ENCODE measurements around the gene CCNL1. TPM values are rescaled to one million over a fixed set of nuclear protein-coding genes. Genes with fewer than 3 reads are reported as not detected.

CCNL1 gene
- total RNA-seq, 1 donor from 2014 or later = 132 TPM

GRCh38 chr3:157125101-157125500 is 34.8 kb downstream of the CCNL1 start:
- no peak for TF ChIP-seq CTCF (IDR thresholded peaks at IDR 0.05; ENCODE audit: unreplicated experiment)
- no peak for DNase-seq (ENCODE audit: low spot score)
- no peak overlapping the region for H3K4me3 Mint-ChIP-seq (ENCODE audit: unreplicated experiment)
- no peak overlapping the region for H3K27ac Mint-ChIP-seq (ENCODE audit: unreplicated experiment)
- H3K9me3 Mint-ChIP-seq (ENCODE audit: unreplicated experiment) = no peaks in the 10 kb centered on the region
- H3K36me3 Mint-ChIP-seq (ENCODE audit: low read depth, unreplicated experiment) = no peaks in the 10 kb centered on the region
- peaks cover 21% of the 10 kb centered on the region for H3K4me1 Mint-ChIP-seq (ENCODE audit: unreplicated experiment)
- H3K27me3 Mint-ChIP-seq (ENCODE audit: unreplicated experiment) = peaks cover 6% of the 10 kb centered on the region

GRCh38 chr3:157123621-157124020 is 36.3 kb downstream of the CCNL1 start:
- H3K27me3 Mint-ChIP-seq (ENCODE audit: unreplicated experiment) = peaks cover 6% of the 10 kb centered on the region
- DNase-seq (ENCODE audit: low spot score) = no peak
- H3K9me3 Mint-ChIP-seq (ENCODE audit: unreplicated experiment) = no peaks in the 10 kb centered on the region
- H3K4me3 Mint-ChIP-seq (ENCODE audit: unreplicated experiment) = no peak overlapping the region
- H3K36me3 Mint-ChIP-seq (ENCODE audit: low read depth, unreplicated experiment) = no peaks in the 10 kb centered on the region
- no peak for TF ChIP-seq CTCF (IDR thresholded peaks at IDR 0.05; ENCODE audit: unreplicated experiment)
- peaks cover 6% of the 10 kb centered on the region for H3K4me1 Mint-ChIP-seq (ENCODE audit: unreplicated experiment)
- no peak overlapping the region for H3K27ac Mint-ChIP-seq (ENCODE audit: unreplicated experiment)

DNA sequence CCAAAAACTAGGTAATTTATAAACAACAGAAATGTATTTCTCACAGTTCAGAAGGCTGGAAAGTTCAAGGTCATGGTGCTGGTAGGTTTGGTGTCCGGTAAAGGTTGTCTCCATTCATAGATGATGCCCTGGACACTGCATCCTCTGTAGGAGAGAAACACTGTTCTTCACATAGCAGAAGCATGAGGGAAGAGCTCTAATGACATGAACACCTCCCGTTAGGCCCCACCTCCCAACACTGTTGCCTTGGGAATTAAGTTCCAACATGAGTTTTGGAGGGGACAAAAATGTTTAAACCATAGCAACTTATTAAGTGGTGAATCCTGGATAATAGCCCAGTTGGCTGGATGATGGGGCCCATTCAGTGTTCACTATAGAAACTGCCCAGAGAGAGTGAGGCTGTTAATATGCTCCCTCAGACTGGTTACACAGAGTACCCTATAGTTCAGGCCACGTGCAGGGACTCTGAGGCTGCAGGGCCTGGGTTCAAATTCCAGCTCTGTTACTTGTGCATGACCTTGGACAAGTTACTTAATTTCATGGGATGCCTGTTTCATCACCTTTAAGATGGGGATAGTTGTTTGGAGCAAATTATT is 37.0 kb downstream of the CCNL1 start:
- DNase-seq (ENCODE audit: low spot score) = no peak
- Mint-ChIP-seq H3K9me3 (ENCODE audit: unreplicated experiment) (no peaks in the 10 kb centered on the region), H3K4me1 (ENCODE audit: unreplicated experiment) (peaks cover 4% of the 10 kb centered on the region), H3K27ac (ENCODE audit: unreplicated experiment) (no peak overlapping the region), H3K27me3 (ENCODE audit: unreplicated experiment) (peaks cover 6% of the 10 kb centered on the region), H3K36me3 (ENCODE audit: low read depth, unreplicated experiment) (no peaks in the 10 kb centered on the region), H3K4me3 (ENCODE audit: unreplicated experiment) (no peak overlapping the region)
- no peak for TF ChIP-seq CTCF (IDR thresholded peaks at IDR 0.05; ENCODE audit: unreplicated experiment)

GRCh38 chr3:157122116-157122515 is 37.8 kb downstream of the CCNL1 start:
- DNase-seq (ENCODE audit: low spot score) = no peak
- Mint-ChIP-seq H3K4me1 (ENCODE audit: unreplicated experiment) (peaks cover 4% of the 10 kb centered on the region), H3K27ac (ENCODE audit: unreplicated experiment) (no peak overlapping the region), H3K4me3 (ENCODE audit: unreplicated experiment) (no peak overlapping the region), H3K36me3 (ENCODE audit: low read depth, unreplicated experiment) (no peaks in the 10 kb centered on the region), H3K9me3 (ENCODE audit: unreplicated experiment) (no peaks in the 10 kb centered on the region), H3K27me3 (ENCODE audit: unreplicated experiment) (peaks cover 6% of the 10 kb centered on the region)
- no peak for TF ChIP-seq CTCF (IDR thresholded peaks at IDR 0.05; ENCODE audit: unreplicated experiment)

DNA sequence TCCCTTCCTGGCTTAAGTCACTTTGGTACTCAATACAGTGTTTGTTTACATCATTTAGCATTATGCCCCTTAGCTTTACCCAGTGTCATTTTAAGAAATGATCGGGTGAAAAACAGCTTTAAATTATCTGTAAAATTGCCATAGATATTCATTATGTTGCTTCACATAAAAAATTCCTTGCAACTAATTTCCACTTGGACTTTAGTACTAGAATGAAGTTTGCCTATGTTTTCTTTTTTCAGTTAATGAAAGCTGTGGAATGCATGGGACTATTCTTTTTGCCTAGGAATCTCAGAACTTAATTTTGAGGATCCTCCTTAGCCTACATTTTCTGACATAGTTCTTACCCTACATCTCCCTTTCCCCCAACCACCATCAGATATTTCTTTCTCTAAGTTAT is 38.4 kb downstream of the CCNL1 start:
- H3K4me1 Mint-ChIP-seq (ENCODE audit: unreplicated experiment) = peaks cover 4% of the 10 kb centered on the region
- H3K27ac Mint-ChIP-seq (ENCODE audit: unreplicated experiment) = no peak overlapping the region
- DNase-seq (ENCODE audit: low spot score) = no peak
- H3K27me3 Mint-ChIP-seq (ENCODE audit: unreplicated experiment) = peaks cover 4% of the 10 kb centered on the region
- H3K9me3 Mint-ChIP-seq (ENCODE audit: unreplicated experiment) = no peaks in the 10 kb centered on the region
- no peak overlapping the region for H3K4me3 Mint-ChIP-seq (ENCODE audit: unreplicated experiment)
- no peak for TF ChIP-seq CTCF (IDR thresholded peaks at IDR 0.05; ENCODE audit: unreplicated experiment)
- no peaks in the 10 kb centered on the region for H3K36me3 Mint-ChIP-seq (ENCODE audit: low read depth, unreplicated experiment)
